GM18861 (cell line): ENCODE data around the gene SYNE3.

ENCODE experiments used
- ATAC-seq: cut with Tn5 transposase; IDR thresholded peaks from one replicate; pipeline ENCODE4 v1.9.1; 2021; ENCODE audit not compliant: unreplicated experiment

SYNE3 gene

DNA sequence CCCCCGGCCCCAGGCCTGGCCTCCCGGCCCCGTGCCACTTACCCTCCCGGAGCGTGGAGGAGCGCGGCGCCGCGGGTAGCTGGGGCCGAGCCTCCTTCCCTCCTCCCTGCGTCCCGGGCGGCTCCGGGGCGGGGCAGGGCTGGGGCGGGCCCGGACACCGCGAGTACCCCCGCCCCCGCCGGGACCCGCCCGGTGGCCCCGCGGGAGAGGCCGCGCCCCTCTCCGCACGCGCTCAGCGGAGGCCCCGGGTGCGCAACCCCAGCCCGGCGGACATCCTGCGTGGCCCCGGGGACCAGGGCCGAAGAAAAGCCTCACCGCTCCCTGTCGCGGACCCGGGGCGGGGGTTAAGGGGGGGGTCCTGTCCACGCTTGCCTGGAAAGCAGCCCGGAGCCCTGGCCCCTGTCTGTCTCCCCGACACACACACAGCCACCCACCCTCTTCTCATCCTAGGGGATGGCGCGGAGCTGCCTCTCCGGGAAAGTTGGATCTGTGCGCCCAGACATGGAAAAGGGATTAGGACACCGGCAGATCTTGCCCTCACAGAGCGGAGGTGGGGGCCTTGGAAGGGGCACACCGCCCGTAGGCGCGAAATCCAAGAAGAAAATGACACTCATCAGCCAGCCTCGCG is at the start of gene SYNE3:
Gene SYNE3 (minus strand): TSS at position 97 of the 628 bp plus-strand sequence. CDS start 40,829 bp downstream, outside the sequence.
- peak; percentile 5 for ATAC-seq

GRCh38 chr14:95564060-95564459 is 47.6 kb upstream of the SYNE3 start:
- no peak for ATAC-seq

GRCh38 chr14:95562892-95563685 is 46.6 kb upstream of the SYNE3 start:
- no peak for ATAC-seq

DNA sequence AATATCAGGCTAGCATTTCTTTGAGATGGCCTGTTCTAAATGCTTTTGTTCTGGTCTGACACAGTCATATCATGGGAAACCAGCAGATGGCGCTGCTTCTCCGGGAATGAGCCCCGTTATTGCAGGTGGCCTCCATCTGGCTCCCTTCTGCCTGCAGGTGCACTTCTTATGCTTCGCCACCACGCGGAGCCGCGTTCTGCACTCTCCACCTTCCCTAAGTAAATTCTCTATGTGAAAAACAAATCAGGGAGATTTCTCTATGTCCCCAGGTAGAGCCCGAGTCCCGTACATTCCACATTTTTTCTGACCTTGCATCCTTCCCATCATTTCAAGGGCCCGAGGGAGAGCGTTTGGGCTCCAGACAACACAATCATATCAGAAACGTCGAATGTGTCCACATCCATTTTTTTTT is 44.6 kb upstream of the SYNE3 start:
- peak; percentile 87 for ATAC-seq

DNA sequence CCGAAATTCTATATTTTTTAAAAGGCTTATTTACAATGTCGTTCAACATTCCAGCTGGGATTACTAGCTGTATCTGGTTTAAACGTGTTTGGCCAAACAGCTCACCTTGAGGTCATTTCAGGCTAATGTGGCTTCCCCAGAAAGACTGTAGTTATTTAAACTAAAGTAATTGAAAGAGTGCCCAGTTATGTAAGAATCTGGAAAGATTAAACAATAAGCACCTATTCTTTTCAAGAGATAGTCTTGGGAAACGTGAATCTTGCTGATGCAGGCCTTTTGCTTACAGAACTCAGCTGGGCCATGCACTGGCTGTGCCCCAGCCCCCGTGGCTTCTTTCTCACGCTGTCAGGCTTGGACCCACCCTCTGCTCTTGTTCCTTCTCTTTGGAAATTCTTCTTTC is 42.8 kb upstream of the SYNE3 start:
- no peak for ATAC-seq

DNA sequence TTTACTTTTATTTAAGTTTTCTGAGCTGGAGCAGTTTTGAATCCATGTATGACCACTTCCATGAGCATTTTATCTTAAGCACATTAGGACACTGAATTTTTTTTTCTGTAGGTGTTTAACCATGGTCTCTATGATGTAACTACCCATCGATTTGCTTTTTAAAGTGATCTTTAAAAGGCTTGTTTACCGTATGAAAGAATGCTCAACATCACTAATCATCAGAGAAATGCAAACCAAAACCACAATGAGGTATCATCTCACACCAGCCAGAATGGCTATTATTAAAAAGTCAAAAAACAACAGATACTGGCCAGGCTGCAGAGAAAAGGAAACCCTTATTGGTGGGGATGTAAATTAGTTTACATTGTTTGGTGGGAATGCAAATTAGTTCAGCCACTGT is 41.4 kb upstream of the SYNE3 start:
- ATAC-seq = no peak

DNA sequence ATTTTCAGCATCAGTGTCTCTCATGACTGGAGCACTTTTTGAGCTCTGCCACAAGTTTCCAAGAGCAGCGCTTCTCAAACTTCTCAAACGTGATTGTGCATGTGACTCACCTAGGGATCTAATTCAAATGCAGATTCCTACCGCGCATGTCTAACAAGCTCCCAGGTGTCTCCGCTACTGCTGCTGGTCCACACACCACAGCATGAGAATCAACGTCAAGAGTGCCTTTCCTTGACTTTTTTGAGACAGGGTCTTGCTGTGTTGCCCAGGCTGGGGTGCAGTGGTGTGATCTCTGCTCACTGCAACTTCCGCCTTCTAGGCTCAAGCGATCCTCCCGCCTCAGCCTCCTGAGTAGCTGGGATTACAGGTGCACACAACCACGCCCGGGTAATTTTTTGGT is 40.8 kb upstream of the SYNE3 start:
- ATAC-seq = no peak

- no peak for ATAC-seq
These were observed 38.6 kb upstream of the SYNE3 start for GRCh38 chr14:95555053-95555452.

GRCh38 chr14:95553141-95553540 is 36.7 kb upstream of the SYNE3 start:
- no peak for ATAC-seq

GRCh38 chr14:95551435-95551834 is 35.0 kb upstream of the SYNE3 start:
- no peak for ATAC-seq

GRCh38 chr14:95549656-95550585 is 33.5 kb upstream of the SYNE3 start:
- no peak for ATAC-seq

DNA sequence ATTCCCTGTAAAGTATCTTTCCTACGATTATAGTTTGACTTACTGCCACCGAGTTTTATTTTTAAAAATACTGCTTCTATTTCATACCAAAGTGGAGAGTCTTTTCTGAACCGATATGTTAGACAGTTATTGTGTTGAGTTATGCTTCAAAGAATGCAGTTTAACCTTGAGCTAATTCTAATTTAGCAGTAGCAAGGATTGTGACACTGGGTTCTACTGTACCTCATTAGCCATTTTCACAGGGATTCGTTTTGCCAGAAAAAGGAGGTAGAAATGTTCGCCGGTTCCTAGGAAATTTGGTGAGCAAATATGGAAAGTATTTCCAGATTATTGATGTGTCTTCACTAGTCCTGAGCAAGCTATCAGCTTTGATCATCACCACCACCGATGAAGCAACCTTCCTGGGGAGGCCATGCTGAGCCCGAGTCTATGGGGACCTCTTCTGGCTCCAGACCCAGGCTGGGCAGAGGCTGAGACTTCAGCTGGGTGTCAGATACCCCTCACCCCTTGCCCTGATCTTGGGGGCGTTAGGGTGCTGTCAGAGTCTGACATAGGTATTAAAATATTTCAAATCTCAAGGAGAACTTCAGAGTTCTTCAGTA is 32.0 kb upstream of the SYNE3 start:
- ATAC-seq = no peak

DNA sequence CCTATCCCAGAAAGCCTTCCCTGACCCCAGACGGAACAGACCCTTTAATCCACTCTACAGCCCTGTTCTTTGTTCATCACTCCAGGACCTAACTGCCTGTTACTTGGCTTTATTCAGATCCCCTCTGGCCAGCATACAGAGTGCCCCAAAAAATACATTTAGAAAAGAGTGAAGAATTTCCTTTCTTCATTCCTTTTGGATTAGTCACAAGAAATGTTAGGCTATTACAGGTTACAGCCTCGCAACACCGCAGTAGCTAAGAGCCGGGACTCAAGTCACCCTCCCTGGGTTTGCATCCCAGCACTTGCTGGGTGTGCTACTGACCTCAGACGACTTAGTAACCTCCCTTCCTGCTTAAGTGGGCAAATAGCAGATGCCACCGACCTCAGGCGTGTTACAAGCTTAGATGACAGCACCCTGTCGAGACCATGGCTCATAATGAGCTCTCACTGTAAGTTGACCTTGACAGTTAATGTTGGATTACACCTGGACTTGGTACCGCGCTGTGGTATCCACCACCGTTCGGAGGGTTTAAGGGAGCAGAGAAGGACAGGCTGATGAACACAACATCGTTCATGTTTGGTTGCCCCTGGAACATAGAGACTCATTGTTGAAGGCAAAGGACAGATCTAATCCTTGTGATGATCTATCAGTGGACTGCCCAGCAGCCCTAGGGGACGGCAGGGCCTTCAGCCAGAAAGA is 31.3 kb upstream of the SYNE3 start:
- no peak for ATAC-seq

- no peak for ATAC-seq
These were observed 30.8 kb upstream of the SYNE3 start for GRCh38 chr14:95547272-95547625.

GRCh38 chr14:95545515-95546168 is 29.2 kb upstream of the SYNE3 start:
- ATAC-seq = no peak

DNA sequence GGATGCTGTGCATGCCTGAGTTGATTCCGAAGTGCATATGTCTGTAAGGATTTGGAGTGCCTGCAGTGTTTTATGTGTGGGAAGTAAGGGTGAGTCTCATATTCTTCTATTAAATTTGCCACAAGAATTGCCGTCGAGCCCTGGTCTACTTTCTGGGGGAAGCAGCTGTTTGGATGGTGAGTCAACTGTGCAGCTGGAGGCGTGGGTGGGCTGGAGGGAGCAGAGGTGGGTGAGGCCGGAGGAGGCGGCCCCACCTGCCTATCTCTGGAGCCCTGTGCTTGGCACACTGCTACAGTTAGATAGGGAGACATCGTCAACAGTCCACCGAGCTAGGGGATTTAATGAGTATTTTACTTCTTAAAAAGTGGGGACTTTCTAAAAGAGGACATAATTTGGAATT is 28.1 kb upstream of the SYNE3 start:
- no peak for ATAC-seq

GRCh38 chr14:95543021-95543420 is 26.6 kb upstream of the SYNE3 start:
- no peak for ATAC-seq

- no peak for ATAC-seq
These were observed 25.8 kb upstream of the SYNE3 start for GRCh38 chr14:95541932-95542930.

DNA sequence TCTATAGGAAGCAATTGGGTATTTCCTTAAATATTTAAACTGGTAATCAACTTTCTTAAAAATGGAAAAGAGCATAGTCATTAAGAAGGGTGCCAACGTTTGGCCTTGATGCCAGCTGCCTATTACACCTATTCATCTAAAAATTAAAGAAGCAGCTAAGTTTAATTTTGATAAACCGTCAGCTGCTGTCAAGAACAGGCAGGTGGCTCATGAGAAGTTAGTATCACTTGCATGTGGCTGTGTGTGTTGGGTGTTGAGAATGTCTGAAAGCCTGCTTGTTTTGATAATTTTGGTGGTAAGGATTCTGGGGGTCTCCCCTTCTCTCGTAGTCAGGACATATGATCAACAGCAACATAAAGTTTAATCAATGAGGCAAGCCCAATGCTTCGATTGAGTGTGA is 24.9 kb upstream of the SYNE3 start:
- no peak for ATAC-seq
